ENCODE data around the gene SWAP70.

Gene SWAP70

GRCh38 chr11:9651899-9652748, 11.8 kb upstream of the SWAP70 start:
- no peak for DNase-seq

GRCh38 chr11:9653871-9654270, 10.0 kb upstream of the SWAP70 start:
- no peak for DNase-seq

GRCh38 chr11:9656864-9657263, 7.0 kb upstream of the SWAP70 start:
- DNase-seq: no peak

GRCh38 chr11:9657531-9657930, 6.3 kb upstream of the SWAP70 start:
- no peak for DNase-seq

GRCh38 chr11:9660886-9661285, 3.0 kb upstream of the SWAP70 start:
- no peak for DNase-seq

GRCh38 chr11:9662273-9662672, 1.6 kb upstream of the SWAP70 start:
- DNase-seq: no peak

- no peak for DNase-seq
Measured at GRCh38 chr11:9664276-9665171, 647 bp downstream of the SWAP70 start.

- no peak for DNase-seq
Measured at GRCh38 chr11:9665749-9666148, 1.9 kb downstream of the SWAP70 start.

GRCh38 chr11:9669954-9670353, 6.1 kb downstream of the SWAP70 start:
- DNase-seq: no peak

- no peak for DNase-seq
Measured at GRCh38 chr11:9672288-9672916, 8.5 kb downstream of the SWAP70 start.

- DNase-seq: no peak
Measured at GRCh38 chr11:9672918-9673317, 9.0 kb downstream of the SWAP70 start.

- DNase-seq: no peak
Measured at GRCh38 chr11:9675691-9676090, 11.8 kb downstream of the SWAP70 start.

GRCh38 chr11:9677951-9678350, 14.1 kb downstream of the SWAP70 start:
- no peak for DNase-seq

- no peak for DNase-seq
Measured at GRCh38 chr11:9678576-9678975, 14.7 kb downstream of the SWAP70 start.

- DNase-seq: no peak
Measured at GRCh38 chr11:9680028-9680427, 16.2 kb downstream of the SWAP70 start.

GRCh38 chr11:9681583-9682372, 17.9 kb downstream of the SWAP70 start:
- DNase-seq: no peak

- peak; percentile 5 for DNase-seq
Measured at GRCh38 chr11:9687711-9688477, 24.0 kb downstream of the SWAP70 start.

GRCh38 chr11:9688716-9689511, 25.0 kb downstream of the SWAP70 start:
- no peak for DNase-seq

GRCh38 chr11:9689721-9690120, 25.8 kb downstream of the SWAP70 start:
- DNase-seq: no peak

GRCh38 chr11:9691865-9692264, 28.0 kb downstream of the SWAP70 start:
- no peak for DNase-seq

GRCh38 chr11:9692691-9693090, 28.8 kb downstream of the SWAP70 start:
- DNase-seq: no peak

Data from NCI-H1105 treated with DMSO at 0.1 percent for 48 hours (cell line).